K562 (cell line): ENCODE data around the gene MAST3. TPM values are rescaled to one million over a fixed set of nuclear protein-coding genes. Genes with fewer than 3 reads are reported as not detected.

Source experiments
- BRCA1 ChIP-seq, 2 experiments: fragments of 450-650 bp in 1 of 2; sonication (generic) in 1 of 2; formaldehyde crosslinking in 1 of 2; IDR thresholded peaks; 2 replicates each; pipeline versions ENCODE4 v1.5.0 to v1.6.1; 2017 to 2020; ENCODE audit warnings: mild to moderate bottlenecking in 1 of 2, missing genetic modification reagents in 1 of 2
- CBFA2T2 ChIP-seq: fragments of 450-650 bp; conservative IDR thresholded peaks from 2 replicates; pipeline ENCODE4 v1.6.1; 2017; ENCODE audit warnings: mild to moderate bottlenecking
- ESRRA ChIP-seq: fragments of 450-650 bp; IDR thresholded peaks from 2 replicates; pipeline ENCODE4 v1.6.1; 2014; ENCODE audit warnings: low read depth, mild to moderate bottlenecking, moderate library complexity, borderline replicate concordance
- HIVEP1 ChIP-seq: fragments of 250-450 bp; sonication (Bioruptor Pico); IDR thresholded peaks from 2 replicates; pipeline ENCODE4 v1.4.0; 2020; ENCODE audit warnings: mild to moderate bottlenecking
- KDM4B ChIP-seq, 2 experiments: fragments of 450-650 bp in 1 of 2; sonication (generic) in 1 of 2; IDR thresholded peaks; 2 replicates each; pipeline ENCODE4 v1.6.1; 2016 to 2017; ENCODE audit warnings: borderline replicate concordance in 2 of 2, antibody characterized with exemption in 1 of 2, low read depth in 1 of 2, mild to moderate bottlenecking in 1 of 2
- KLF6 ChIP-seq: fragments of 250-450 bp; sonication (Bioruptor Pico); IDR thresholded peaks from 2 replicates; pipeline ENCODE4 v1.4.0; 2020; ENCODE audit warnings: mild to moderate bottlenecking, moderate library complexity, borderline replicate concordance
- ZFP36 ChIP-seq: fragments of 150-350 bp; IDR thresholded peaks from 2 replicates; pipeline ENCODE4 v1.6.1; 2018; ENCODE audit warnings: low read length, low read depth; ENCODE audit not compliant: partially characterized antibody
- ZNF24 ChIP-seq: fragments of 450-650 bp; IDR thresholded peaks from 2 replicates; pipeline ENCODE4 v1.6.1; 2016
- ZNF583 ChIP-seq: fragments of 250-450 bp; sonication (Bioruptor Pico); IDR thresholded peaks from 2 replicates; pipeline ENCODE4 v1.4.0; 2020
- polyA plus RNA-seq, 8 experiments: library from polyadenylated mRNA; depleted of rRNA in 4 of 8; stranded (reverse) in 5 of 8; unstranded in 3 of 8; fragments of >200 nt; fragmentation: Nextera tagmentation in 2 of 8; fragmentation: Illumina TruSeq in 1 of 8; extraction: Ambion mirVana in 2 of 8; extraction: Trizol in 1 of 8; gene quantifications; 2 replicates each; pipeline versions ENCODE4 v1.2.1 to v1.2.3, GENCODE V29; 2011 to 2014; ENCODE audit warnings: inconsistent platforms in 1 of 8, missing spikeins in 1 of 8
- total RNA-seq, 7 experiments: library from RNA; depleted of rRNA in 6 of 7; stranded (reverse); fragments of >200 nt in 6 of 7; fragmentation: Illumina TruSeq in 2 of 7; extraction: Trizol in 2 of 7; gene quantifications; 2 replicates each; pipeline versions ENCODE4 v1.2.1 to v1.2.3, GENCODE V29; 2011 to 2021; ENCODE audit warnings: low replicate concordance in 1 of 7
- TF ChIP-seq, protein P1 (sequence below): fragments of 450-650 bp; IDR thresholded peaks from 2 replicates; pipeline ENCODE4 v1.6.1; 2017; ENCODE audit warnings: antibody characterized with exemption, mild to moderate bottlenecking
- TF ChIP-seq, protein P2 (sequence below), 2 experiments: fragments of 450-650 bp in 1 of 2; sonication (generic) in 1 of 2; formaldehyde crosslinking in 1 of 2; IDR thresholded peaks in 1 of 2; conservative IDR thresholded peaks in 1 of 2; 2 replicates each; pipeline versions ENCODE4 v1.6.1 to v1.8.1; 2016 to 2023; ENCODE audit warnings: mild to moderate bottlenecking in 2 of 2, moderate library complexity in 2 of 2, inconsistent platforms in 1 of 2, missing genetic modification reagents in 1 of 2
- TF ChIP-seq, protein P3 (sequence below): sonication (generic); formaldehyde crosslinking; IDR thresholded peaks from 2 replicates; pipeline ENCODE4 v1.9.0; 2022; ENCODE audit warnings: mild to moderate bottlenecking, missing genetic modification reagents

Gene MAST3
- total and polyA plus RNA-seq, 9 of the 15 experiments (the other 6 are each of a cell fraction or from before 2014, with no cell fraction given) = 0.94 to 9.9 (median 2.4) TPM

DNA sequence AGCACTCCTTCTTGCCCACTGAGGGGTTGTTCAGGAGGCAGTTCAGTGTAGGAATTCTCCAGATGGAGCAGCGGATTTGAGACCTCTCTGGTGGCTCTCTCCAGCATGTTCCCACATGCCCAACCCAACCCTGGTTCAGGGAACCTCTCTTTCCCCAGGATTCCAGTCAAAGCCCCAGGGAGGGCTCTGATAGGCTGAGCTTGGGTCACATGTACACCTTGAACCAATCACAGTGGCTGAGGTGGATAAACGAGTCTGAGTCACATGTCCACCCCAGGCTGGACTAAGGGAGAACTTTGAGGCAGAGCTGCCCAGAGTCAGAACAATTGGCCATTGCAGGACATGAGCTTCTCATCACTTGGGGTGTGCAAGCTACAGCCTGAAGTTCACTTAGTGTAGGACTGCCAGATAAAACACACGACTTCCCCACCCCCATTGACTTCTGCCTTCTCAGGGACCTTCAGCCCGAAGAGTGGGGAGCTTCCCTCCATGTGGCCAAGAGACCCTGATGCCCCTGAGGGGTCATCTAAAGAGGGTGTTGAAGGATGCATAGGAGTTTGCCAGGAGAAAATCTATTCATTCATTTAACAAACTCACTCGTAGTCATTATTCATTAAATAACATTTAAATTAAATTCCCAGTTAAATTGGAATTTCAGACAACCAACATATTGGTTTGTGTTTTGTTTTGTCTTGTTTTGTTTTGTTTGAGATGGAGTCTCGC lies 4.0 kb upstream of the MAST3 start (continued):
- TF ChIP-seq BRCA1 (IDR thresholded peaks at IDR 0.05) (no peak), BRCA1 (CRISPR knock-in tag; IDR thresholded peaks at IDR 0.05) (no peak), HIVEP1 (0 out of 2 replicates have a peak, but pooled peaks have one; percentile 61), ZNF24 (peak; percentile 82), CBFA2T2 (peak; percentile 73), KDM4B (IDR thresholded peaks at IDR 0.05; ENCODE audit: borderline replicate concordance in 2 of 2, low read depth in 1 of 2) (no peak), ZFP36 (no peak), KLF6 (peak; percentile 66; the same call in 1 of the 2 replicates), ESRRA (no peak), ZNF583 (CRISPR knock-in tag) (0 out of 2 replicates have a peak, but pooled peaks have one; percentile 73)
- TF ChIP-seq, protein P1, sequence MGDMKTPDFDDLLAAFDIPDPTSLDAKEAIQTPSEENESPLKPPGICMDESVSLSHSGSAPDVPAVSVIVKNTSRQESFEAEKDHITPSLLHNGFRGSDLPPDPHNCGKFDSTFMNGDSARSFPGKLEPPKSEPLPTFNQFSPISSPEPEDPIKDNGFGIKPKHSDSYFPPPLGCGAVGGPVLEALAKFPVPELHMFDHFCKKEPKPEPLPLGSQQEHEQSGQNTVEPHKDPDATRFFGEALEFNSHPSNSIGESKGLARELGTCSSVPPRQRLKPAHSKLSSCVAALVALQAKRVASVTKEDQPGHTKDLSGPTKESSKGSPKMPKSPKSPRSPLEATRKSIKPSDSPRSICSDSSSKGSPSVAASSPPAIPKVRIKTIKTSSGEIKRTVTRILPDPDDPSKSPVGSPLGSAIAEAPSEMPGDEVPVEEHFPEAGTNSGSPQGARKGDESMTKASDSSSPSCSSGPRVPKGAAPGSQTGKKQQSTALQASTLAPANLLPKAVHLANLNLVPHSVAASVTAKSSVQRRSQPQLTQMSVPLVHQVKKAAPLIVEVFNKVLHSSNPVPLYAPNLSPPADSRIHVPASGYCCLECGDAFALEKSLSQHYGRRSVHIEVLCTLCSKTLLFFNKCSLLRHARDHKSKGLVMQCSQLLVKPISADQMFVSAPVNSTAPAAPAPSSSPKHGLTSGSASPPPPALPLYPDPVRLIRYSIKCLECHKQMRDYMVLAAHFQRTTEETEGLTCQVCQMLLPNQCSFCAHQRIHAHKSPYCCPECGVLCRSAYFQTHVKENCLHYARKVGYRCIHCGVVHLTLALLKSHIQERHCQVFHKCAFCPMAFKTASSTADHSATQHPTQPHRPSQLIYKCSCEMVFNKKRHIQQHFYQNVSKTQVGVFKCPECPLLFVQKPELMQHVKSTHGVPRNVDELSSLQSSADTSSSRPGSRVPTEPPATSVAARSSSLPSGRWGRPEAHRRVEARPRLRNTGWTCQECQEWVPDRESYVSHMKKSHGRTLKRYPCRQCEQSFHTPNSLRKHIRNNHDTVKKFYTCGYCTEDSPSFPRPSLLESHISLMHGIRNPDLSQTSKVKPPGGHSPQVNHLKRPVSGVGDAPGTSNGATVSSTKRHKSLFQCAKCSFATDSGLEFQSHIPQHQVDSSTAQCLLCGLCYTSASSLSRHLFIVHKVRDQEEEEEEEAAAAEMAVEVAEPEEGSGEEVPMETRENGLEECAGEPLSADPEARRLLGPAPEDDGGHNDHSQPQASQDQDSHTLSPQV = peak; percentile 93
- TF ChIP-seq, protein P2, sequence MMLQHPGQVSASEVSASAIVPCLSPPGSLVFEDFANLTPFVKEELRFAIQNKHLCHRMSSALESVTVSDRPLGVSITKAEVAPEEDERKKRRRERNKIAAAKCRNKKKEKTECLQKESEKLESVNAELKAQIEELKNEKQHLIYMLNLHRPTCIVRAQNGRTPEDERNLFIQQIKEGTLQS (IDR thresholded peaks at IDR 0.05) = 0 out of 2 replicates have a peak, but pooled peaks have one; percentile 14
- TF ChIP-seq, protein P2 (CRISPR knock-in tag; conservative IDR thresholded peaks at IDR 0.05) = no peak
- TF ChIP-seq, protein P3, sequence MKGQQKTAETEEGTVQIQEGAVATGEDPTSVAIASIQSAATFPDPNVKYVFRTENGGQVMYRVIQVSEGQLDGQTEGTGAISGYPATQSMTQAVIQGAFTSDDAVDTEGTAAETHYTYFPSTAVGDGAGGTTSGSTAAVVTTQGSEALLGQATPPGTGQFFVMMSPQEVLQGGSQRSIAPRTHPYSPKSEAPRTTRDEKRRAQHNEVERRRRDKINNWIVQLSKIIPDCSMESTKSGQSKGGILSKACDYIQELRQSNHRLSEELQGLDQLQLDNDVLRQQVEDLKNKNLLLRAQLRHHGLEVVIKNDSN (CRISPR knock-in tag) = peak; percentile 99
